Activated T-cell treated with anti-CD3 and anti-CD28 coated beads for 24 hours (primary cell): ENCODE results near the gene RPA3.

Experiments
- DNase-seq: peaks from one replicate; pipeline ENCODE4 v3.0.0-alpha.2; 2020; ENCODE audit warnings: low read depth

RPA3 gene

GRCh38 chr7:7732621-7733281 lies 14.3 kb upstream of the RPA3 start:
- DNase-seq: no peak

- DNase-seq: no peak
Observed at GRCh38 chr7:7731732-7732131, 13.3 kb upstream of the RPA3 start.

DNA sequence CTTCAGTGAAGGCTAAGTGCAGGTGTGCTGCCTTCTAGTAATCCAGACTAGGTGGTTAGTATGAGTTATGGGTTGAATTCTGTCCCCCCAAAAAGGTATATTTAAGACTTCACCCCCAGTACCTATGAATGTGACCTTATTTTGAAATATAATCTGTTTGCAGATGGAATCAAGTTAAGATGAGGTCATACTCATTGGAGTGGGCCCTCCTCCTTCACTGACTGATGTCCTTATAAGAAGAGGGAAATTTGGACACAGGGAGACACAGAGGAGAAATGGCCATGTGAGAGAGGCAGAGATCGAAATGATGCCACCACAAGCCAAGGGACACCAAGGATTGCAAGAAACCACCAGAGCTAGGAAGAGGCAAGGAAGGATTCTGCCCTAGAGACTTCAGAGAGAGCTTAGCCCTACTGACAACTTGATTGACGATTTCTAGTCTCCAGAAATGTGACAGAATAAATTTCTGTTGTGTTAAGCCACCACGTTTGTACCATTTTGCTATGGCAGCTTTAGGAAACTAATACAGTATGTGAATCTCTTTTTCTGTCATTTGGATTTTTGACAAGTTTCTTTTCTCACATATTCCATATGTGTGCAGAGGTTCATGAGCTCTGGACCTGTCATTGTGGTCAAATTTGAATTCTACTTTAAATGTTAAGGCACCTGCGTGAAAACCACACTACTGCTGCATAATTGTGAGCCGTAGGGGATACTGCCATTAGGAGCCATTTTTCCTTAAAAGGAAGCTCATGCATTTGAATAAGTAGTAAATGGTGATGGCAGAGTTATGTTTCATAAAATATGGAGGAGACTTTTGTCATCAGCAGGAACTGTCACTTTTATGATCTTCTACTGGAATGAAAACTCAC lies 2.6 kb upstream of the RPA3 start:
- no peak for DNase-seq

DNA sequence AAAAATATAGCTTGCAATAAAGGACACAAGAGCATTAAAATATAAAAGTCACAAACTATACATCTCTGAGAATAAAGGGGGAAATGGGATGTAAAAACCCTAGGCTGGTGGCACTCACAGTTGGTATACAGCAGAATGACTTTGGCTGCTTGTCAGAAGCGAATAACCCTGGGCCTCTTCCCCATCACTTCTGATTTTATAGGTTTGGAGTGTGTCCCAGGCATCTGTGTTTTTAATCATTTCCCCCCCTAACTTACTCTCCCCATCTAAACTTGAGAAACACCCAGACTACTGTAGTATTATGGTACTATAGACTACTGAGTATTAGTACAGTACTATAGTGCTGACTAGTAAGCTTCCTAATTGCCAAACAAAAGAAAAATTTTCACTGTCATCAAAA lies 1.8 kb upstream of the RPA3 start:
- DNase-seq: no peak

- DNase-seq: peak; percentile 43
Observed at GRCh38 chr7:7719236-7719635, 829 bp upstream of the RPA3 start.

DNA sequence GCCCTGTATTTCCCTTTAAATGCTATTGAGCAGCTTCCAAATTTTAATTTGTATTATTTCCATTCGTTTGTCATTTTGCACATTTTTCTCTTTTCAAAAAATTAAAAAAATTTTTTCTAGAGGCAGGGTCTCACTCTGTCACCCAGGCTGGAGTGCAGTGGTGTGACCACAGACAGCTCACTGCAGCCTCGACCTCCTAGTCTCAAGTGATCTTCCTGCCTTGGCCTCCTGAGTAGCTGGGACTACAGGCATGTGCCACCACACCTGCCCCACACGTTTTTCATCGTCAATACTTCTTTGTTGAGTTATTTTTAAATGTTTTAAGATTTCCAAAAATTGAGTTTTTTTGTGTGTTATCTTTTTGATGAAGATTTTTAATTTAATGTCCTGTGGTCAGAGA lies 4.7 kb downstream of the RPA3 start:
- DNase-seq: no peak

- DNase-seq: no peak
Observed at GRCh38 chr7:7710469-7710868, 7.9 kb downstream of the RPA3 start.

GRCh38 chr7:7709291-7709690 lies 9.1 kb downstream of the RPA3 start:
- no peak for DNase-seq

- DNase-seq: no peak
Observed at GRCh38 chr7:7707806-7708205, 10.6 kb downstream of the RPA3 start.

GRCh38 chr7:7707246-7707645 lies 11.2 kb downstream of the RPA3 start:
- no peak for DNase-seq

DNA sequence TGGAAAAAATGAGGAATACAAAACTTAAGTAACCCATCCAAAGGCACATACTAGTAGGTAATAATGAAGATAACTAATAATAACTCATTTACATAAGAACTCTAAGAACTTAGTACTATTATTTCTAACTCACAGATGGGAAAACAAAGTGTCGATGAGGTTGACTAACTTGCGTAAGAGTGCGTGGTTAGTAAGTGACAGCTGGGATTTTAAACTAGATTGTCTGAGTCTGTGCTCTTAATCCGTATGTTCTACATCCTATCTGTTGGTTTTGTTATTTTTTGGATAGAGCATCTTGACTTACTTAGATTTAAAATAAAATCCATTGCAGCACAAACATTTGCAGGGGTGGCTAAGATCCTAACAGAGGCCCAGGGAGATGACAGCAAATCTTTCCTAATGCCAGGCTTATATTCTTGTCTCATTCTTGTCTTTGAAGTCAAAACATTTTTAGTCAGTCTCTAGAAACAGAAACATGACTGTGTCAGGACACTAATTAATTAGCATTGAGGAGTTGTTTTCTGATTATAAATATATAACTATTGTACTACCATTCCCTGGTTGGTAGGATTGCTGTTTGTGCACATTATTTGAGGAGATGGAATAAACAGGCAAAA lies 11.7 kb downstream of the RPA3 start:
- no peak for DNase-seq

DNA sequence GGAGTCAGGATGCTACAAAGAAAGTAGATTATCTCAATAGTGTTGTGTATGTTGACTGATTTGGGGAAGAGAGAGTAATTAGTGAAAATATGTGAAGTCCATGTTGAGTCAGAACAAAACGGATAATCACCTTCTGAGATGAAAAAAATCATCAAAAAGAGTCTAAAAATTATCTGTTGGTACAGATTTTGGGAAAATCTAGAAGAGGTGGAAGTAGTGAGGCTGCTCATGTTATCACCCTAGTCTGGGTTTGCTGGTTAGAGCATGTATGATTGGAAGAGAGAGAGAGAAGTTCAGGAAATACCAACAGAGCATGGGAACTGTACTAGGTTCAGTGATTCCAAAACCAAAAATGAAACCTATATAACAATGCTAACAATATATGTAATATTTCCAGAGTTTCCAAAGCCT lies 12.3 kb downstream of the RPA3 start:
- no peak for DNase-seq

- DNase-seq: no peak
Observed at GRCh38 chr7:7705318-7705717, 13.1 kb downstream of the RPA3 start.

DNA sequence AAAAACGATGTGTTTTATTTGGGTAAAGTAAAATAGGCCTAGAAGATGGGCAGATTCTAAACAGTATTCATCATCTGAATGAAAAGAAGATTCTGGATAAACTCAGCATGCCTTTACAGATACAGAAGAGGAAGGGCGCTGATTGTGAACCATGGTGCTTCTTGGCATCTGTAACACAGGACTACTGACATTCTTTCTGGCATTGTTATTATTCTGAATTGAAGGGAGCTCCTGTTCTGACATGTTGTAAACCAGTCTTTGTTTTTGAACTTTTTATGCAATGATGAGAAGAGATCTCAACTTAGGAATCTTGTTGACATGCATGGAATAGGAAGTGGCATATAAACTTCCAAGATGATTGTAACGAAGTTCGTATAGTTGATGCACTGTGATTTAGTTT lies 13.5 kb downstream of the RPA3 start:
- no peak for DNase-seq

DNA sequence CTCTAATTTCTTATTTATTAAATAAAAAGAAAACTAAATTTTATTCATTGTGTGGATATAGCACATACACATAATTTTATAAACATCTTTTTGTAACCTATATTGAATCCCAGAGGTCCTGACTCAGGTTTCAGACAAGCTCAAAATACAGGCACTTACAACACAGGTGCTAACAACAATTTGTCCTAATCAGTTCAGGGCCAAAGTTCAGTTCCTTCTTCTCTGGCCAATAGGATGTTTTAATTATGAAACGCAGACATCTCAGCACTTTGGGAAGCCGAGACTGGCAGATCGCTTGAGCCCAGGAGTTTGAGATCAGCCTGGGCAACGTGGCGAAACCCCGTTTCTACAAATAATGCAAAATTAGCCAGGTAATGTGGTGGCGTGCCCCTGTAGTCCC lies 15.0 kb downstream of the RPA3 start:
- DNase-seq: no peak

DNA sequence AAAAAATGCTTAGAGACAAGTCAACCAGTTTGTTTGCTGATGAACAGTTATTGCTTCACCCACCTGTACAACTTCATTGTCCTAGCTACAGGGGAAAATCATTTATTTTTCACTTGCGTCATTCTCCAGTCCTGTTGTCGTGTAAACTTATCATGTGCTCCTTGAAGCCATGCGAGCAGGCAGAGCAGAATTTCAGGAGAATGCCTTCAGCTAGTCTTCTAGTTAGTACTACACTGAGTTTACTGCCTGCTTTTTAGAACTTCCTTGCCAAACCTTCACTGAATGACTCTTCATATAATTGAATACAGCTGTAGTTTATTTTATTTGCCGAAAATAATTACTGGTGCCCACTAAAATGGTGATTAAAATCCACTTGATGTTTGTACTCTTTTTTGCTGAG lies 15.6 kb downstream of the RPA3 start:
- no peak for DNase-seq

GRCh38 chr7:7701527-7701926 lies 16.9 kb downstream of the RPA3 start:
- DNase-seq: no peak

DNA sequence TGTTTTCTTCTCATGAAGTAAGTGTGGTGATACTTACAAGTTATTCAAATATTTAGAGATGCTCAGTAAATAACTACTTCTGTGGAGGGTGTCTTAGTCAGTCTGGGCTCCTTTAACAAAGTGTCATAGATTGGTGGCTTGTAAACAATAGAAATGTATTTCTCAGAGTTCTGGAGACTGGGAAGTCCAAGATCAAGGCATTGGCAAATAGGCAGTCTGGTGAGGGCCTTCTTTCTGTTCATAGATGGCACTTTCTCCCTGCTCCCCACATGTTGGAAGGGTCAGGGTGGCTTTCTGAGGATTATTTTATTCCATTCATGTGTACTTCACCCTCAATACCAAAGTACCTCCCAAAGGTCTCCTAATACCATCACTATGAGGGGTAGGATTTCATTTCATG lies 18.4 kb downstream of the RPA3 start:
- DNase-seq: no peak

- no peak for DNase-seq
Observed at GRCh38 chr7:7699380-7699779, 19.0 kb downstream of the RPA3 start.

DNA sequence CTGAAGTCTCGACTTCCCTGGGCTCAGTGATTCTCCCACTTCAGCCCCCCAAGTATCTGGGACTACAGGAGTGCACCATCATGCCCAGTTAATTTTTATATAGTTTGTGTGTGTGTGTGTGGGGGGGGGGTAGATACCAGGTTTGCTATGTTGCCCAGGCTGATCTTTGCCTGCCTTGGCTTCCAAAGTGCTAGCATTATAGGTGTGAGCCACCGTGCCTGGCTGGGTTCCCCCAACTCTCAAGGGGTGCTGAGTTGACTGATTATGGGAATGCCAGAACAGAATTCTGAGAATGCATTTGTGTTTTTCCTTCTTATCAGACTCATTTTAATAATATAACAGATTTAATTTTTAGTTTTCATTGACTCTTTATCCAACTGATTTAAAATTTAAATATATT lies 19.5 kb downstream of the RPA3 start:
- DNase-seq: no peak

DNA sequence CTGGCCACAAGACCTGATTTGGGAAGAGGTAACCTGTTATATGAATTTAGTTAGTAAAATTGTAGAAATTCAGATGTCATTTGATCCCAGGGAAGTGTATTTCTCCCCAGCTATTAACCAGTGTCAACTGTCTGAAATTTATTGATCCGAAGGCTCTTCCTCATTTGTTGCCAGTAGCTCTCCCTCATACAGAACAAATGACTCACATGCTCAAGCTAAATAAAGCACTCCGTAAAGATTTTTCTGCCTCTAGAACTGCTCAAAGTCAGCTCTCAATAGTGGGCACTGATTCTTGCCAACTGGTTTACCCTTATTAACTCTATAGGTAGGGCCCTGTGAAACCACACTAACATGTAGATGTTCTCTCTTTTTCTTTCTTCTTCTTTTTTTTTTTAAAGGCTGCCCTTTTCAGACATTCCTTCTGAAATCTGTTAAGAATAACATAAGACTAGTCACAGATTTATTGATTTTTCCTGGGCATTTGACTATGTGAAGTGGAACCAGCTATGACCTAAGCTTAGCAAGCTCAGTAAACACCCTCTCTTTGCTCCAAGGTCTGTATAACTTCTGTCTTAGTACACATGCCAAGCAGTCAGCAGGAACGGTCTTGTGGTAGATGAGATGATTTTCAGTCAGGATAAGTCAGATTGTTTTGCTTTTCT lies 21.8 kb downstream of the RPA3 start:
- no peak for DNase-seq

DNA sequence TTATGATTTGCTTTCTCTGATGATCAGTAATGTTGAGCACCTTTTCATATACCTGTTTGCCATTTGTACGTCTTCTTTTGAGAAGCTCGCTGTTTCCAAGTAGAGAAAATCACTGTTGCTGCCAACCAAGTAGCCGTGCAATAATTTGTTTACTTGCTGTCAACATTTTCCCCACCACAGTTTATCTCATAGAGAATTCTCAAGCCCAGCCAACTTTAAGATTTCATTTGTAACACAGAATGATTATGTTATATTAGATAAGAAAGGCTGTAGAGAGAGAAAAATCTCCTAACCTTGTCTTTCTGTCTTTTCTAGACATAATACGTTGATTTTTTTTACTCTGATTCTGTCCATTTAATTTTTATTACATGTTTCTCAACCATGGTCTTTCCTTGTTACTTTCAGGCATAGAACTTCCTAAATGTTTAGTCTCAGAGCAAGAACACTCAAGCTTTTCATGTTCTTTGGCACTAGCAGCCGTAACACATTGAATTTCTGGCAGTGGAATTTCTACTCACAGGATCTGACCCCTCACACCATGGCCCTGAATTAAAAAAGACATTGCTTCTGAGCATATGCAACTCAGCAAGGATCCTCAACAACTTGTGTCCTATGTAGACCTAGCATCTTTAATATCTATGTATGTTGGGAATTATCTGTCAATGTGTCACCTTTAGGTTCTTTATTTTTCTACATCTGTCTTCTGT lies 23.1 kb downstream of the RPA3 start:
- no peak for DNase-seq
